Stomach (tissue), 9 donors: ENCODE measurements around the gene CCNK. TPM values are rescaled to one million over a fixed set of nuclear protein-coding genes. Genes with fewer than 3 reads are reported as not detected.

Experiments used
- DNase-seq, 2 donors: peaks; one replicate each; pipeline versions ENCODE4 v3.0.0 to v3.0.0-alpha.2; 2013 to 2019
- H3K27ac ChIP-seq, 5 donors: fragments of 200-600 bp in 4 of 5; sonication (generic) in 4 of 5; one replicate each; pipeline ENCODE4 v1.5.1; 2013 to 2019; ENCODE audit warnings: mild to moderate bottlenecking in 1 of 5, moderate library complexity in 1 of 5
- H3K27me3 ChIP-seq, 3 donors: fragments of 200-600 bp; sonication (generic); one replicate each; pipeline ENCODE4 v1.5.1; 2017 to 2019; ENCODE audit warnings: mixed run types in 1 of 3
- H3K36me3 ChIP-seq, 4 donors: fragments of 200-600 bp; sonication (generic); 1 replicate in 3 of 4; 2 replicates in 1 of 4; pipeline ENCODE4 v1.5.1; 2016 to 2019
- H3K4me1 ChIP-seq, 4 donors: fragments of 200-600 bp; sonication (generic); one replicate each; pipeline ENCODE4 v1.5.1; 2016 to 2019
- H3K4me3 ChIP-seq, 4 donors: fragments of 200-600 bp; sonication (generic) in 3 of 4; one replicate each; pipeline ENCODE4 v1.5.1; 2016 to 2019; ENCODE audit warnings: mild to moderate bottlenecking in 1 of 4
- H3K9me3 ChIP-seq, 4 donors: fragments of 200-600 bp; sonication (generic); one replicate each; pipeline ENCODE4 v1.5.1; 2016 to 2019
- CTCF ChIP-seq, 7 experiments: fragments of 450-650 bp in 4 of 7; fragments of 200-600 bp in 3 of 7; sonication (generic) in 3 of 7; IDR thresholded peaks; one replicate each; pipeline ENCODE4 v1.5.1; 2016 to 2019; ENCODE audit warnings: antibody characterized with exemption in 7 of 7, control low read depth in 2 of 7, mild to moderate bottlenecking in 1 of 7
- EP300 ChIP-seq: sonication (generic); formaldehyde crosslinking; IDR thresholded peaks from one replicate; pipeline ENCODE4 v1.6.1; 2017; ENCODE audit warnings: antibody characterized with exemption
- POLR2A ChIP-seq, 4 donors: fragments of 450-650 bp; IDR thresholded peaks; one replicate each; pipeline ENCODE4 v1.6.1; 2016; ENCODE audit warnings: antibody characterized with exemption in 4 of 4, control low read depth in 2 of 4, mild to moderate bottlenecking in 1 of 4, moderate library complexity in 1 of 4
- POLR2AphosphoS5 ChIP-seq, 3 donors: sonication (generic); formaldehyde crosslinking; IDR thresholded peaks; one replicate each; pipeline ENCODE4 v1.6.1; 2016; ENCODE audit warnings: antibody characterized with exemption in 3 of 3
- WGBS, 5 donors: extraction: QIAGEN DNeasy Blood & Tissue Kit in 3 of 5; methylation state at CpG; one replicate each; pipeline versions ENCODE4 v1.1.5 to v1.1.7; 2013 to 2018; 5-methylcytosine and 5-hydroxymethylcytosine counted together
- intact Hi-C: fragments of 100-400 bp; cut with DNase I; formaldehyde crosslinking; loops from one replicate; pipeline ENCODE4 v1.15.1; 2023; ENCODE audit warnings: low total_unique reads
- polyA plus RNA-seq, 3 donors: library from polyadenylated mRNA; stranded (reverse); fragments of 200-250 nt; gene quantifications; one replicate each; pipeline ENCODE4 v1.2.3, GENCODE V29; 2013
- total RNA-seq, 5 donors: library from RNA; depleted of rRNA; stranded (reverse); fragments of >200 nt; gene quantifications; one replicate each; pipeline versions ENCODE4 v1.1.0 to v1.2.3, GENCODE V29; 2014 to 2016
- donor health status: healthy with polysubstance abuse.
- donor health status: Bipolar disorder and iron deficiency.
- donor health status: healthy.

CCNK gene
- total and polyA plus RNA-seq, 8 donors: 2.3 to 48.3 (median 11.4) TPM

GRCh38 chr14:99534333-99534732, 53.1 kb downstream of the CCNK start:
- peak overlapping the region in 2 of 5 donors; percentile 28 to 70 for H3K27ac ChIP-seq
- WGBS, 5 donors: 85 to 92% (median 89%) methylated on average over 6 of the region's 6 CpGs
- H3K27me3 ChIP-seq: no peaks in the 10 kb centered on the region
- intact Hi-C loops: no loop called here
- H3K4me3 ChIP-seq: no peak overlapping the region
- peaks cover 0 to 10% (median 0%) of the 10 kb centered on the region in 4 donors for H3K36me3 ChIP-seq
- no peak for TF ChIP-seq POLR2A (IDR thresholded peaks at IDR 0.05)
- no peak for TF ChIP-seq CTCF (IDR thresholded peaks at IDR 0.05)
- no peak for TF ChIP-seq POLR2AphosphoS5 (IDR thresholded peaks at IDR 0.05)
- no peak for TF ChIP-seq EP300
- H3K9me3 ChIP-seq: no peaks in the 10 kb centered on the region
- DNase-seq: no peak
- peaks cover 5 to 73% (median 45%) of the 10 kb centered on the region in 4 donors for H3K4me1 ChIP-seq

- TF ChIP-seq EP300 (no peak), CTCF (IDR thresholded peaks at IDR 0.05) (no peak), POLR2AphosphoS5 (IDR thresholded peaks at IDR 0.05) (no peak), POLR2A (IDR thresholded peaks at IDR 0.05) (no peak)
- peaks cover 6 to 71% (median 45%) of the 10 kb centered on the region in 4 donors for H3K4me1 ChIP-seq
- 78 to 83% (median 82%) methylated on average over 11 to 13 of the region's 13 CpGs for WGBS, 5 donors
- H3K9me3 ChIP-seq: no peaks in the 10 kb centered on the region
- peak in 1 of 2 donors; percentile 59 for DNase-seq
- H3K36me3 ChIP-seq: peaks cover 0 to 10% (median 0%) of the 10 kb centered on the region in 4 donors
- H3K27ac ChIP-seq: peak overlapping the region in 2 of 5 donors; percentile 28 to 70
- intact Hi-C loops: no loop called here
- H3K4me3 ChIP-seq: no peak overlapping the region
- no peaks in the 10 kb centered on the region for H3K27me3 ChIP-seq
Observed at GRCh38 chr14:99534863-99535262, 53.7 kb downstream of the CCNK start.

GRCh38 chr14:99535448-99535847, 54.2 kb downstream of the CCNK start:
- Histone ChIP-seq H3K4me3 (no peak overlapping the region), H3K27ac (peak overlapping the region in 2 of 5 donors; percentile 28 to 70), H3K36me3 (peaks cover 0 to 10% (median 0%) of the 10 kb centered on the region in 4 donors), H3K4me1 (peaks cover 12 to 73% (median 46%) of the 10 kb centered on the region in 4 donors), H3K9me3 (no peaks in the 10 kb centered on the region), H3K27me3 (no peaks in the 10 kb centered on the region)
- WGBS, 5 donors: 63 to 91% (median 86%) methylated on average over 3 to 8 of the region's 8 CpGs
- no peak for DNase-seq
- intact Hi-C loops: no loop called here
- TF ChIP-seq CTCF (IDR thresholded peaks at IDR 0.05): no peak
- TF ChIP-seq POLR2A (IDR thresholded peaks at IDR 0.05): no peak
- TF ChIP-seq POLR2AphosphoS5 (IDR thresholded peaks at IDR 0.05): no peak
- no peak for TF ChIP-seq EP300

GRCh38 chr14:99535908-99536778, 54.9 kb downstream of the CCNK start:
- H3K27ac ChIP-seq: peak overlapping the region in 2 of 5 donors; percentile 60 to 70
- no peaks in the 10 kb centered on the region for H3K27me3 ChIP-seq
- peaks cover 0 to 10% (median 0%) of the 10 kb centered on the region in 4 donors for H3K36me3 ChIP-seq
- intact Hi-C loops: no loop called here
- 93 to 96% (median 94%) methylated on average over 14 to 24 of the region's 24 CpGs for WGBS, 5 donors
- no peak overlapping the region for H3K4me3 ChIP-seq
- TF ChIP-seq EP300 (no peak), POLR2AphosphoS5 (IDR thresholded peaks at IDR 0.05) (no peak), POLR2A (IDR thresholded peaks at IDR 0.05) (no peak), CTCF (IDR thresholded peaks at IDR 0.05) (no peak)
- peaks cover 16 to 76% (median 44%) of the 10 kb centered on the region in 4 donors for H3K4me1 ChIP-seq
- H3K9me3 ChIP-seq: no peaks in the 10 kb centered on the region
- no peak for DNase-seq
